Uterus (tissue), 4 donors: ENCODE data around the gene KRT74. TPM values are rescaled to one million over a fixed set of nuclear protein-coding genes. Genes with fewer than 3 reads are reported as not detected.

Source experiments
- DNase-seq, 2 donors: peaks; one replicate each; pipeline ENCODE4 v3.0.0-alpha.2; 2019 to 2020
- H3K27ac ChIP-seq, 2 donors: fragments of 200-600 bp; sonication (generic); 1 replicate in 1 of 2; 2 replicates in 1 of 2; pipeline ENCODE4 v1.5.1; 2016 to 2018
- H3K27me3 ChIP-seq, 2 donors: fragments of 200-600 bp; sonication (generic); one replicate each; pipeline ENCODE4 v1.5.1; 2018 to 2019; ENCODE audit warnings: control low read depth in 1 of 2
- H3K36me3 ChIP-seq, 2 donors: fragments of 200-600 bp; sonication (generic); one replicate each; pipeline ENCODE4 v1.5.1; 2019; ENCODE audit warnings: control low read depth in 1 of 2
- H3K4me1 ChIP-seq, 2 donors: fragments of 200-600 bp; sonication (generic); one replicate each; pipeline ENCODE4 v1.5.1; 2018 to 2019; ENCODE audit warnings: control low read depth in 1 of 2
- H3K4me3 ChIP-seq, 2 donors: fragments of 200-600 bp; sonication (generic); 1 replicate in 1 of 2; 2 replicates in 1 of 2; pipeline ENCODE4 v1.5.1; 2018 to 2019; ENCODE audit warnings: mild to moderate bottlenecking in 1 of 2
- H3K9me3 ChIP-seq, 2 donors: fragments of 200-600 bp; sonication (generic); one replicate each; pipeline ENCODE4 v1.5.1; 2019; ENCODE audit warnings: control low read depth in 1 of 2
- CTCF ChIP-seq, 4 experiments: fragments of 200-600 bp in 2 of 4; fragments of 450-650 bp in 2 of 4; sonication (generic) in 2 of 4; IDR thresholded peaks; one replicate each; pipeline ENCODE4 v1.5.1; 2016 to 2019; ENCODE audit warnings: antibody characterized with exemption in 4 of 4, mild to moderate bottlenecking in 2 of 4, moderate library complexity in 1 of 4
- POLR2A ChIP-seq, 2 donors: fragments of 450-650 bp; IDR thresholded peaks; one replicate each; pipeline ENCODE4 v1.6.1; 2016; ENCODE audit warnings: antibody characterized with exemption in 2 of 2, mild to moderate bottlenecking in 1 of 2, moderate library complexity in 1 of 2
- intact Hi-C: fragments of 100-400 bp; cut with DNase I; formaldehyde crosslinking; loops from one replicate; pipeline ENCODE4 v1.15.1; 2023; ENCODE audit warnings: low total_unique reads
- total RNA-seq, 4 donors: library from RNA; depleted of rRNA in 3 of 4; stranded (reverse); fragments of >200 nt in 3 of 4; gene quantifications; one replicate each; pipeline versions ENCODE4 v1.1.0 to v1.2.4, GENCODE V29; 2014 to 2023
- donor health status: DM: yes; HTN: yes; CAD: no.

Gene KRT74
- total RNA-seq, 4 donors from 2014 or later: not detected

- DNase-seq: no peak
Observed at GRCh38 chr12:52541709-52542108, 31.9 kb downstream of the KRT74 start.

DNA sequence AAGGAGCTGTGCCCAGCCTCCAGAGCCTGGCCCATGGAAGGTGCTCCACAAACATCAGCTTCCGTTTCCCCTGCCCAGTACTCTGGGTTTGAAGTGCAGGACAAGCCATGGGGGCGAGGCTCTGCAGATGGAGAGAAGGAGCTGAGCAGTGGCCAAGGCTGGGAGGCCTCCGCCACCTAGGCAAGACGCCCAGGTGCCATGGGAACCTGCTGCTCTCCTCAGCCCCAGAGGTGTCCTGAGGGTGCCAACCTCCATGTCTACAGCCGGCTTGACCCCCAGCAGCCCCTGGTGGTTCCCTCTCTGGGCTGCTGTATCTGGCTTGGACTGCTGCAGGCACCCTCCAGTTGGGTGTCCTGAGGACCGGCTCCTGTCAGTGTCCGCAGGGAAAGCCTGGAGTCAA lies 33.1 kb downstream of the KRT74 start:
- no peak for TF ChIP-seq CTCF (IDR thresholded peaks at IDR 0.05)
- no peak for TF ChIP-seq POLR2A (IDR thresholded peaks at IDR 0.05)
- H3K27ac ChIP-seq: no peak overlapping the region
- intact Hi-C loops: no loop called here

More at GRCh38 chr12:52541709-52542108, 31.9 kb downstream of the KRT74 start:
- no peaks in the 10 kb centered on the region for H3K36me3 ChIP-seq
- no peaks in the 10 kb centered on the region for H3K9me3 ChIP-seq
- no peaks in the 10 kb centered on the region for H3K4me1 ChIP-seq
- H3K27ac ChIP-seq: no peak overlapping the region
- no peak overlapping the region for H3K4me3 ChIP-seq
- intact Hi-C loops: no loop called here
- H3K27me3 ChIP-seq: no peaks in the 10 kb centered on the region
- TF ChIP-seq POLR2A (IDR thresholded peaks at IDR 0.05): no peak
- no peak for TF ChIP-seq CTCF (IDR thresholded peaks at IDR 0.05)

DNA sequence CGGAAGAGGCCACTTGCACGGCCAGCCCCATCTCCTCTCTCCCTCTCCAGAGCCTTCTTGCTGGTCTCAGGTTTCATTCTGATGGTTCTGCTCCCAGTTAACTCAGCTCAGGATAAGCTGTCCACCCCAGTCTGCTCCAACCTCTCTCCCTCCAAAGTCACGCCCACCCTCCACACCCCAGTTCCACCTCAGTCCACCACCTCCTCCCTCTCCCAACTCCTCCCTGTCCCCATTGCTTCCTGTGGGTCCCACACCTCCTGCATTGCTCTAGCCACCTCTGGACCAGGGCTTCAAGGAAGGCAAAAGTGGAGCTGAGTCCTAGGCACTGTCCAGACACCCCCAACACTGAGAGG lies 33.8 kb downstream of the KRT74 start:
- no peak overlapping the region for H3K4me3 ChIP-seq
- TF ChIP-seq CTCF (IDR thresholded peaks at IDR 0.05) (no peak), POLR2A (IDR thresholded peaks at IDR 0.05) (no peak)
- peak overlapping the region in 1 of 2 donors; percentile 37 for H3K27ac ChIP-seq
- no peak for DNase-seq
- H3K36me3 ChIP-seq: no peaks in the 10 kb centered on the region
- H3K27me3 ChIP-seq: no peaks in the 10 kb centered on the region
- intact Hi-C loops: no loop called here
- H3K9me3 ChIP-seq: no peaks in the 10 kb centered on the region
- H3K4me1 ChIP-seq: no peaks in the 10 kb centered on the region

More for the DNA sequence above, 33.1 kb downstream of the KRT74 start:
- Histone ChIP-seq H3K36me3 (no peaks in the 10 kb centered on the region), H3K27me3 (no peaks in the 10 kb centered on the region), H3K4me1 (no peaks in the 10 kb centered on the region), H3K4me3 (no peak overlapping the region), H3K9me3 (no peaks in the 10 kb centered on the region)
- DNase-seq: no peak

- Histone ChIP-seq H3K27me3 (no peaks in the 10 kb centered on the region), H3K4me1 (no peaks in the 10 kb centered on the region), H3K27ac (peak overlapping the region; percentile 37 to 42), H3K36me3 (no peaks in the 10 kb centered on the region), H3K4me3 (no peak overlapping the region), H3K9me3 (no peaks in the 10 kb centered on the region)
- intact Hi-C loops: no loop called here
- peak in 1 of 2 donors; percentile 22 for DNase-seq
- TF ChIP-seq POLR2A (IDR thresholded peaks at IDR 0.05) (no peak), CTCF (IDR thresholded peaks at IDR 0.05) (no peak)
Observed at GRCh38 chr12:52539083-52539820, 34.4 kb downstream of the KRT74 start.

DNA sequence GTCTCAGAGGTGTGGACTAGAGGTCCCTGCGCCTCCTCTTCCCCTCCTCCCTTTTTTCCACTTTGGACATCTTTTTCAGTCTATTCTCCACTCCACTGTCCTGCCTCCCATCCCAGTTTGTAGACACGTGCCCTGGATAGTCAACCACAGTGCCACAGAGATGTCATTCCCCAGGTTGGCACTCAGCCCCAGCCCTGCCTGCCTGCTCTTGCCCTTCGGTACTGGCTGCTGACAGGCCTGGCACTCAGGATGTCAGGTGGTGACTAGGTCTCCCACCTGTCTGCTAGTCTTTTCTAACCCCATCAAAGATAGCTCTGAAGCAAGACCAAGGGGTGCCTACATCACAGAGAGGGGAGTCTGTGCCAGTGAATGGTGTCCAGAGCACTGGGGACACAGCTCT lies 36.5 kb downstream of the KRT74 start:
- no peaks in the 10 kb centered on the region for H3K27me3 ChIP-seq
- DNase-seq: no peak
- intact Hi-C loops: no loop called here

More for the DNA sequence above, 36.5 kb downstream of the KRT74 start:
- Histone ChIP-seq H3K27ac (no peak overlapping the region), H3K4me3 (no peak overlapping the region), H3K9me3 (no peaks in the 10 kb centered on the region), H3K4me1 (no peaks in the 10 kb centered on the region), H3K36me3 (no peaks in the 10 kb centered on the region)
- TF ChIP-seq CTCF (IDR thresholded peaks at IDR 0.05) (no peak), POLR2A (IDR thresholded peaks at IDR 0.05) (no peak)
